IMR-90 (cell line): ENCODE measurements around the gene LHFPL6. TPM values are rescaled to one million over a fixed set of nuclear protein-coding genes. Genes with fewer than 3 reads are reported as not detected.

Source experiments
- ATAC-seq: fragments of 200-7000 bp; cut with Tn5 transposase; 2 replicates; pipeline ENCODE4 v1.9.1; 2020; ENCODE audit warnings: low read depth, mild to moderate bottlenecking, moderate library complexity
- BruUV-seq: library from RNA; stranded (reverse); fragments of 400-500 nt; replicated peaks from 2 replicates; lab custom pipeline; 2021; lab: Mats Ljungman, UMichigan
- CTCF ChIA-PET: fragments of 300-600 bp; formaldehyde crosslinking; extraction: SDS; loops from one replicate; lab custom pipeline; 2021; ENCODE audit warnings: antibody characterized with exemption; lab: Yijun Ruan, JAX
- POLR2A ChIA-PET: fragments of 300-600 bp; sonication (Branson Sonifier 250); formaldehyde crosslinking; loops from one replicate; lab custom pipeline; 2022; ENCODE audit warnings: antibody characterized with exemption; ENCODE audit not compliant: unreplicated experiment; lab: Charles Lee
- DNase-seq: peaks from one replicate; pipeline ENCODE4 v3.0.0; 2013
- H2AFZ ChIP-seq: replicated peaks from 2 replicates; pipeline ENCODE3; 2013; ENCODE audit warnings: low read length, mild to moderate bottlenecking; ENCODE audit not compliant: poor library complexity
- H2AK5ac ChIP-seq: 2 replicates; pipeline ENCODE4 v1.6.1; 2013; ENCODE audit warnings: low read depth, low read length, inconsistent platforms
- H2AK9ac ChIP-seq: replicated peaks from 2 replicates; pipeline ENCODE3; 2013; ENCODE audit warnings: mild to moderate bottlenecking, low read depth, low read length, moderate library complexity; ENCODE audit not compliant: poor library complexity
- H2BK120ac ChIP-seq: 2 replicates; pipeline ENCODE4 v1.6.1; 2013; ENCODE audit warnings: low read depth, low read length, inconsistent platforms
- H2BK15ac ChIP-seq: 3 replicates; pipeline ENCODE4 v1.6.1; 2013; ENCODE audit warnings: low read depth, low read length, inconsistent platforms
- H2BK20ac ChIP-seq: 2 replicates; pipeline ENCODE4 v1.6.1; 2013; ENCODE audit warnings: low read depth, mild to moderate bottlenecking, inconsistent platforms, low read length, moderate library complexity
- H2BK5ac ChIP-seq: 2 replicates; pipeline ENCODE4 v1.6.1; 2013; ENCODE audit warnings: mild to moderate bottlenecking, low read depth, low read length, inconsistent platforms; ENCODE audit not compliant: poor library complexity, severe bottlenecking
- H3K14ac ChIP-seq: replicated peaks from 2 replicates; pipeline ENCODE4 v1.6.1; 2013; ENCODE audit warnings: low read depth, low read length, inconsistent platforms
- H3K18ac ChIP-seq: 2 replicates; pipeline ENCODE4 v1.6.1; 2013; ENCODE audit warnings: low read depth, low read length, control low read depth
- H3K23ac ChIP-seq: 2 replicates; pipeline ENCODE4 v1.6.1; 2013; ENCODE audit warnings: low read depth, low read length, inconsistent platforms
- H3K27ac ChIP-seq: 2 replicates; pipeline ENCODE4 v1.5.1; 2013; ENCODE audit warnings: mild to moderate bottlenecking, control low read depth, low read length; ENCODE audit not compliant: insufficient read depth
- H3K27me3 ChIP-seq: 2 replicates; pipeline ENCODE4 v1.6.1; 2013; ENCODE audit warnings: low read length; ENCODE audit not compliant: control insufficient read depth, insufficient read depth
- H3K36me3 ChIP-seq: 2 replicates; pipeline ENCODE4 v1.6.1; 2013; ENCODE audit warnings: low read length, mixed read lengths; ENCODE audit not compliant: control insufficient read depth, insufficient read depth
- H3K4ac ChIP-seq: 2 replicates; pipeline ENCODE4 v1.6.1; 2013; ENCODE audit warnings: low read depth, low read length, inconsistent platforms
- H3K4me1 ChIP-seq: 2 replicates; pipeline ENCODE4 v1.6.1; 2013; ENCODE audit warnings: low read length, mixed read lengths; ENCODE audit not compliant: control insufficient read depth, insufficient read depth
- H3K4me2 ChIP-seq: 2 replicates; pipeline ENCODE4 v1.6.1; 2013; ENCODE audit warnings: low read depth, mild to moderate bottlenecking, control low read depth, low read length, moderate library complexity
- H3K4me3 ChIP-seq: 2 replicates; pipeline ENCODE4 v1.5.1; 2013; ENCODE audit warnings: low read depth, mild to moderate bottlenecking, control low read depth, low read length, moderate library complexity; ENCODE audit not compliant: insufficient read depth
- H3K56ac ChIP-seq: 2 replicates; pipeline ENCODE4 v1.6.1; 2013; ENCODE audit warnings: low read length, inconsistent platforms; ENCODE audit not compliant: insufficient read depth; ENCODE audit errors: extremely low read depth
- H3K79me1 ChIP-seq, 2 experiments: 2 replicates each; pipeline ENCODE4 v1.6.1; 2013; ENCODE audit warnings: low read length in 2 of 2, inconsistent platforms in 1 of 2, low read depth in 1 of 2
- H3K9ac ChIP-seq: 2 replicates; pipeline ENCODE4 v1.6.1; 2013; ENCODE audit warnings: low read depth, low read length, control low read depth
- H3K9me1 ChIP-seq: 2 replicates; pipeline ENCODE4 v1.6.1; 2013; ENCODE audit warnings: low read length, inconsistent platforms; ENCODE audit not compliant: insufficient read depth
- H3K9me3 ChIP-seq: 2 replicates; pipeline ENCODE4 v1.6.1; 2013; ENCODE audit warnings: low read length; ENCODE audit not compliant: control insufficient read depth, insufficient read depth
- H4K20me1 ChIP-seq: 2 replicates; pipeline ENCODE4 v1.6.1; 2013; ENCODE audit warnings: low read length, inconsistent platforms; ENCODE audit not compliant: insufficient read depth
- H4K5ac ChIP-seq: 2 replicates; pipeline ENCODE4 v1.6.1; 2013; ENCODE audit warnings: mild to moderate bottlenecking, low read depth, low read length, control low read depth
- H4K8ac ChIP-seq, 2 experiments: 2 replicates each; pipeline ENCODE4 v1.6.1; 2013; ENCODE audit warnings: low read depth in 2 of 2, low read length in 2 of 2, control low read depth in 1 of 2, inconsistent platforms in 1 of 2
- H4K91ac ChIP-seq: 2 replicates; pipeline ENCODE4 v1.6.1; 2013; ENCODE audit warnings: low read depth, low read length, inconsistent platforms; ENCODE audit not compliant: insufficient read depth
- MAFK ChIP-seq: IDR thresholded peaks from 2 replicates; pipeline ENCODE4 v1.6.1; 2012; ENCODE audit warnings: low read depth, low read length, improper control_type of control experiment
- MXI1 ChIP-seq: IDR thresholded peaks from 2 replicates; pipeline ENCODE4 v1.6.1; 2012; ENCODE audit warnings: low read depth, mild to moderate bottlenecking, low read length, moderate library complexity, borderline replicate concordance
- RAD21 ChIP-seq: IDR thresholded peaks from 2 replicates; pipeline ENCODE4 v1.6.1; 2012; ENCODE audit warnings: low read length, improper control_type of control experiment
- SMC3 ChIP-seq: fragments of 150-350 bp; IDR thresholded peaks from 2 replicates; pipeline ENCODE4 v1.6.1; 2016; ENCODE audit warnings: low read depth, mild to moderate bottlenecking, antibody characterized with exemption, low read length, moderate library complexity
- WGBS, 2 experiments: methylation state at CpG; one replicate each; pipeline versions ENCODE4 v1.1.5 to v1.1.7; 2013; ENCODE audit warnings: missing lambda C conversion rate in 2 of 2; ENCODE audit not compliant: insufficient read length in 1 of 2; ENCODE audit errors: extremely low coverage in 2 of 2; 5-methylcytosine and 5-hydroxymethylcytosine counted together
- dilution Hi-C: fragments of 300-500 bp; cut with HindIII; formaldehyde crosslinking; loops from one replicate; pipeline ENCODE4 v1.14.3; 2018; ENCODE audit warnings: low sequenced_read_pairs; ENCODE audit not compliant: unreplicated experiment
- in situ Hi-C: fragments of 300-500 bp; cut with MboI; formaldehyde crosslinking; loops from 3 replicates; pipeline ENCODE4 v1.14.3; 2019; ENCODE audit warnings: low sequenced_read_pairs, inconsistent platforms, mixed read lengths
- intact Hi-C: fragments of 100-400 bp; cut with micrococcal nuclease; formaldehyde crosslinking; loops from 2 replicates; pipeline ENCODE4 v1.10.0; 2022
- polyA plus RNA-seq, 3 experiments: library from polyadenylated mRNA; depleted of rRNA; stranded (reverse); fragments of >200 nt; gene quantifications; 2 replicates each; pipeline ENCODE4 v1.2.3, GENCODE V29; 2012; ENCODE audit warnings: low replicate concordance in 1 of 3
- total RNA-seq: library from RNA; depleted of rRNA; stranded (reverse); fragments of >200 nt; gene quantifications from 2 replicates; pipeline ENCODE4 v1.2.3, GENCODE V29; 2012
- TF ChIP-seq, protein P1 (sequence below): conservative IDR thresholded peaks from 2 replicates; pipeline ENCODE4 v1.5.1; 2012; ENCODE audit warnings: mild to moderate bottlenecking, low read depth, low read length, improper control_type of control experiment

LHFPL6 gene
- total and polyA plus RNA-seq, 2 of the 4 experiments (the other 2 are of a cell fraction): 24.7 to 36.1 TPM

GRCh38 chr13:39616087-39616694, 13.2 kb upstream of the LHFPL6 start:
- dilution Hi-C loops (no loop called here), in situ Hi-C loops (loop anchor here (5.0 kb wide), 1 partner anchor 564 kb away; no protein-coding TSS in a partner anchor), intact Hi-C loops (loop anchor here (1.0 to 5.0 kb wide), 4 partner anchors 353 to 644 kb away; no protein-coding TSS in a partner anchor)
- Histone ChIP-seq H3K56ac (no peak overlapping the region), H4K5ac (no peak overlapping the region), H3K9me1 (no peaks in the 10 kb centered on the region), H3K4me2 (no peak overlapping the region), H3K14ac (no peak overlapping the region), H3K36me3 (no peaks in the 10 kb centered on the region), H4K8ac (no peak overlapping the region), H2AK9ac (no peak overlapping the region), H3K23ac (no peak overlapping the region), H2BK5ac (no peak overlapping the region), H4K20me1 (no peaks in the 10 kb centered on the region), H2AFZ (no peak overlapping the region), H3K4ac (no peak overlapping the region), H2AK5ac (no peak overlapping the region), H3K4me1 (no peaks in the 10 kb centered on the region), H3K4me3 (no peak overlapping the region), H3K9ac (no peak overlapping the region), H2BK15ac (no peak overlapping the region), H4K91ac (no peak overlapping the region), H2BK120ac (no peak overlapping the region), H3K27me3 (peaks cover 4% of the 10 kb centered on the region; the same call in 1 of the 2 replicates), H3K18ac (no peak overlapping the region), H2BK20ac (no peak overlapping the region), H3K79me1 (no peaks in the 10 kb centered on the region), H3K27ac (no peak overlapping the region), H3K9me3 (no peaks in the 10 kb centered on the region)
- DNase-seq: peak; percentile 68
- CTCF ChIA-PET: interaction anchor here (0.5 to 1.3 kb wide), 26 partner anchors 10 to 984 kb away, joined by 3 to 38 read pairs (median 3); no protein-coding TSS in a partner anchor
- TF ChIP-seq MXI1 (no peak), RAD21 (peak; percentile 89), SMC3 (peak; percentile 95), MAFK (no peak)
- TF ChIP-seq, protein P1, sequence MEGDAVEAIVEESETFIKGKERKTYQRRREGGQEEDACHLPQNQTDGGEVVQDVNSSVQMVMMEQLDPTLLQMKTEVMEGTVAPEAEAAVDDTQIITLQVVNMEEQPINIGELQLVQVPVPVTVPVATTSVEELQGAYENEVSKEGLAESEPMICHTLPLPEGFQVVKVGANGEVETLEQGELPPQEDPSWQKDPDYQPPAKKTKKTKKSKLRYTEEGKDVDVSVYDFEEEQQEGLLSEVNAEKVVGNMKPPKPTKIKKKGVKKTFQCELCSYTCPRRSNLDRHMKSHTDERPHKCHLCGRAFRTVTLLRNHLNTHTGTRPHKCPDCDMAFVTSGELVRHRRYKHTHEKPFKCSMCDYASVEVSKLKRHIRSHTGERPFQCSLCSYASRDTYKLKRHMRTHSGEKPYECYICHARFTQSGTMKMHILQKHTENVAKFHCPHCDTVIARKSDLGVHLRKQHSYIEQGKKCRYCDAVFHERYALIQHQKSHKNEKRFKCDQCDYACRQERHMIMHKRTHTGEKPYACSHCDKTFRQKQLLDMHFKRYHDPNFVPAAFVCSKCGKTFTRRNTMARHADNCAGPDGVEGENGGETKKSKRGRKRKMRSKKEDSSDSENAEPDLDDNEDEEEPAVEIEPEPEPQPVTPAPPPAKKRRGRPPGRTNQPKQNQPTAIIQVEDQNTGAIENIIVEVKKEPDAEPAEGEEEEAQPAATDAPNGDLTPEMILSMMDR: peak; percentile 93
- BruUV-seq: no TSS peak
- no CpG with 5 or more reads among the region's 10 CpGs for WGBS, 2 experiments
- peak; percentile 92 for ATAC-seq
- POLR2A ChIA-PET: no interaction called here
